B cell (primary cell): Measurements from ENCODE around the gene EXOSC10.

Experiments
- CTCF ChIP-seq: fragments of 200-600 bp; IDR thresholded peaks from one replicate; pipeline ENCODE4 v1.8.0; 2022; ENCODE audit warnings: antibody characterized with exemption, mild to moderate bottlenecking
- EZH2 ChIP-seq: IDR thresholded peaks from 2 replicates; pipeline ENCODE4 v1.6.1; 2012; ENCODE audit warnings: borderline replicate concordance, low read depth, mild to moderate bottlenecking, moderate library complexity, low read length; ENCODE audit not compliant: insufficient read depth, poor library complexity, severe bottlenecking

- TF ChIP-seq EZH2 (no peak), CTCF (no peak)
These were observed 749 bp downstream of the EXOSC10 start for GRCh38 chr1:11098931-11099309.
